ENCODE results near the gene TPP2. TPM values are rescaled to one million over a fixed set of nuclear protein-coding genes. Genes with fewer than 3 reads are reported as not detected.

Gene TPP2
- total RNA-seq, 2 donors from 2014 or later, result 64.2 to 80.6 TPM

DNA sequence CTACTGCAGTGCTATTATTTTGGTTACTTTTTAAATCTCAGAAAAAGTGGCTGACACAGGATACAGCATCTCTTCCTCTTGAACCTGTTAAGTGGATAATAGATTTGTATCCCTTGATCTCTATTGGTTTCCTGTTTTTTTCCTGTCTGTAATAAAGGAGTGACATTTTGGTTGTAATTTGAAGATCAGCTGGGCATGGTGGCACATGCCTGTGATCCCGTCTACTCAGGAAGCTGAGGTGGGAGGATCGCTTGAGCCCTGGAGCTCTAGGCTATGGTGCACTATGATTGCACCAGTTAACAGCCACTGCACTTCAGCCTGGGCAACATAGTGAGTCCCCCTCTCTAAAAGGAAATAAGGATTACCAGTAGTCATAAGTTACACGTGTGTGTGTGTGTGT, 51.3 kb downstream of the TPP2 start:
- no peaks in the 10 kb centered on the region for H3K4me1 ChIP-seq (ENCODE audit: control insufficient read depth, insufficient read depth, low read length)
- H3K9ac ChIP-seq (ENCODE audit: extremely low read depth, low read length, poor library complexity, severe bottlenecking), result no peak overlapping the region
- H3K36me3 Mint-ChIP-seq (ENCODE audit: low read depth), result peaks cover 59% of the 10 kb centered on the region
- no peaks in the 10 kb centered on the region for H3K27me3 Mint-ChIP-seq (ENCODE audit: insufficient read depth)
- DNase-seq, result no peak
- H3K4me1 Mint-ChIP-seq, result no peaks in the 10 kb centered on the region
- no peaks in the 10 kb centered on the region for H3K27me3 ChIP-seq (ENCODE audit: control insufficient read depth, insufficient read depth, low read length, poor library complexity, severe bottlenecking)
- no peak overlapping the region for H3K27ac Mint-ChIP-seq
- no peak overlapping the region for H3K4me3 Mint-ChIP-seq
- 83 to 93% methylated on average over 2 to 3 of the region's 3 CpGs for WGBS, 2 experiments (ENCODE audit: insufficient coverage in 1 of 2, insufficient read length in 1 of 2)
- no peak overlapping the region for H3K4me3 ChIP-seq (ENCODE audit: low read length)
- no peak overlapping the region for H3K27ac ChIP-seq (ENCODE audit: low read depth, low read length)
- no peaks in the 10 kb centered on the region for H3K9me3 Mint-ChIP-seq
- H3K9me3 ChIP-seq (ENCODE audit: control insufficient read depth, low read length), result no peaks in the 10 kb centered on the region
- TF ChIP-seq, protein P1, sequence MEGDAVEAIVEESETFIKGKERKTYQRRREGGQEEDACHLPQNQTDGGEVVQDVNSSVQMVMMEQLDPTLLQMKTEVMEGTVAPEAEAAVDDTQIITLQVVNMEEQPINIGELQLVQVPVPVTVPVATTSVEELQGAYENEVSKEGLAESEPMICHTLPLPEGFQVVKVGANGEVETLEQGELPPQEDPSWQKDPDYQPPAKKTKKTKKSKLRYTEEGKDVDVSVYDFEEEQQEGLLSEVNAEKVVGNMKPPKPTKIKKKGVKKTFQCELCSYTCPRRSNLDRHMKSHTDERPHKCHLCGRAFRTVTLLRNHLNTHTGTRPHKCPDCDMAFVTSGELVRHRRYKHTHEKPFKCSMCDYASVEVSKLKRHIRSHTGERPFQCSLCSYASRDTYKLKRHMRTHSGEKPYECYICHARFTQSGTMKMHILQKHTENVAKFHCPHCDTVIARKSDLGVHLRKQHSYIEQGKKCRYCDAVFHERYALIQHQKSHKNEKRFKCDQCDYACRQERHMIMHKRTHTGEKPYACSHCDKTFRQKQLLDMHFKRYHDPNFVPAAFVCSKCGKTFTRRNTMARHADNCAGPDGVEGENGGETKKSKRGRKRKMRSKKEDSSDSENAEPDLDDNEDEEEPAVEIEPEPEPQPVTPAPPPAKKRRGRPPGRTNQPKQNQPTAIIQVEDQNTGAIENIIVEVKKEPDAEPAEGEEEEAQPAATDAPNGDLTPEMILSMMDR (conservative IDR thresholded peaks at IDR 0.05), result no peak
- peaks cover 96% of the 10 kb centered on the region for H3K36me3 ChIP-seq (ENCODE audit: control insufficient read depth, insufficient read depth, low read length)

DNA sequence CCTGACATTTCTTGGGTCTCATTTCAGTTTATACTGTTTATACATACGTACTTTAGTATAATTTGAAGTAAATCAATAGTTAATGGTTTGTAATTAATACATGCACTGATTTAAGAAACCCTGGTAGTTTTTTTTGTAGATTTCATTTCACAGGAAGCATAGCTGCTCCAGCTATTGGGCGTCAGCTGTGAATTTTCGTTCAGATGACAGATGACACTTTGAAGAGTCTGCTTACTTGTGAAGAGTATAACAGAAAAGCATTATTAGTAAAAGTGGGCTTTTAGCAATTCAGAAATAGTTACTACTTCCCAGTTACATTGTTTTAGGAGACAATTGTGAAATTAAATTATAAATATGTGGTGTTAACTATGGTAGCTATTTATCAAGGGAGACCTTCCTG, 53.7 kb downstream of the TPP2 start:
- WGBS, 2 experiments (ENCODE audit: insufficient coverage in 1 of 2, insufficient read length in 1 of 2), result 92 to 100% methylated on average over 2 to 3 of the region's 3 CpGs
- H3K4me3 ChIP-seq (ENCODE audit: low read length), result no peak overlapping the region
- no peaks in the 10 kb centered on the region for H3K27me3 ChIP-seq (ENCODE audit: control insufficient read depth, insufficient read depth, low read length, poor library complexity, severe bottlenecking)
- H3K4me1 Mint-ChIP-seq, result no peaks in the 10 kb centered on the region
- peaks cover 91% of the 10 kb centered on the region for H3K36me3 ChIP-seq (ENCODE audit: control insufficient read depth, insufficient read depth, low read length)
- H3K27ac ChIP-seq (ENCODE audit: low read depth, low read length), result no peak overlapping the region
- no peaks in the 10 kb centered on the region for H3K9me3 Mint-ChIP-seq
- peaks cover 46% of the 10 kb centered on the region for H3K36me3 Mint-ChIP-seq (ENCODE audit: low read depth)
- H3K9ac ChIP-seq (ENCODE audit: extremely low read depth, low read length, poor library complexity, severe bottlenecking), result no peak overlapping the region
- no peak overlapping the region for H3K4me3 Mint-ChIP-seq
- no peaks in the 10 kb centered on the region for H3K27me3 Mint-ChIP-seq (ENCODE audit: insufficient read depth)
- peaks cover 3% of the 10 kb centered on the region for H3K4me1 ChIP-seq (ENCODE audit: control insufficient read depth, insufficient read depth, low read length)
- no peaks in the 10 kb centered on the region for H3K9me3 ChIP-seq (ENCODE audit: control insufficient read depth, low read length)
- H3K27ac Mint-ChIP-seq, result no peak overlapping the region
- TF ChIP-seq, protein P1 (conservative IDR thresholded peaks at IDR 0.05), result no peak
- DNase-seq, result no peak

DNA sequence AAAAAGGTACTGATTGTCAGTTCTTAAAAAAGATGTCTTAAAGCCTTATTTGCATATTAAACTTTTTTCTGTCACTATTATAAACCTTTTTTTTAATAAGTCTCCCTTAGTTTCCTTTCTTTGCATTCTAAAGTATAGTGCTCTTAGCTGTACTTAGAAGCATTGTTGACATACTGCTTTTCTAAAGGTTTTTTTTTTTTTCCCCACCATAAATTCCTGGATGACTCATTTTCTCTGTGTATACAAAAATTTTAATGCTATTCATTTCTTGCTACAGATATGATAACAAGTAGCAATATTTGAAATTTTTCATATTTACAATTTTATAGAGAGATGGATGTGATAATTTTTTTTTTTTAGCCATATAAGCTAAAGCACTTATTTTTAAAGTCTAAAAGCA, 54.6 kb downstream of the TPP2 start:
- Mint-ChIP-seq H3K36me3 (ENCODE audit: low read depth) (peaks cover 39% of the 10 kb centered on the region), H3K27me3 (ENCODE audit: insufficient read depth) (no peaks in the 10 kb centered on the region), H3K27ac (no peak overlapping the region), H3K4me1 (no peaks in the 10 kb centered on the region), H3K4me3 (no peak overlapping the region), H3K9me3 (no peaks in the 10 kb centered on the region)
- no peak overlapping the region for H3K9ac ChIP-seq (ENCODE audit: extremely low read depth, low read length, poor library complexity, severe bottlenecking)
- H3K9me3 ChIP-seq (ENCODE audit: control insufficient read depth, low read length), result no peaks in the 10 kb centered on the region
- no peak overlapping the region for H3K4me3 ChIP-seq (ENCODE audit: low read length)
- peaks cover 3% of the 10 kb centered on the region for H3K4me1 ChIP-seq (ENCODE audit: control insufficient read depth, insufficient read depth, low read length)
- H3K36me3 ChIP-seq (ENCODE audit: control insufficient read depth, insufficient read depth, low read length), result peaks cover 91% of the 10 kb centered on the region
- DNase-seq, result no peak
- no peaks in the 10 kb centered on the region for H3K27me3 ChIP-seq (ENCODE audit: control insufficient read depth, insufficient read depth, low read length, poor library complexity, severe bottlenecking)
- no peak overlapping the region for H3K27ac ChIP-seq (ENCODE audit: low read depth, low read length)
- TF ChIP-seq, protein P1 (conservative IDR thresholded peaks at IDR 0.05), result no peak

All from endodermal cell (in vitro differentiated cells).